Fibroblast of skin of scalp (primary cell): ENCODE measurements around the gene SAMD4B. TPM values are rescaled to one million over a fixed set of nuclear protein-coding genes. Genes with fewer than 3 reads are reported as not detected.
"Not testable (repeated sequence)": the region's sequence is repeated elsewhere in the genome, so short reads cannot be mapped to it uniquely, and the experiment has no call there.

Experiments used
- DNase-seq: peaks from one replicate; pipeline ENCODE4 v3.0.0-alpha.2; 2013
- polyA plus RNA-seq, 2 experiments: library from polyadenylated mRNA; unstranded; fragments of 120-200 nt; gene quantifications; one replicate each; pipeline ENCODE4 v1.2.1, GENCODE V29; 2013; ENCODE audit not compliant: insufficient read length in 2 of 2

Gene SAMD4B, protein sequence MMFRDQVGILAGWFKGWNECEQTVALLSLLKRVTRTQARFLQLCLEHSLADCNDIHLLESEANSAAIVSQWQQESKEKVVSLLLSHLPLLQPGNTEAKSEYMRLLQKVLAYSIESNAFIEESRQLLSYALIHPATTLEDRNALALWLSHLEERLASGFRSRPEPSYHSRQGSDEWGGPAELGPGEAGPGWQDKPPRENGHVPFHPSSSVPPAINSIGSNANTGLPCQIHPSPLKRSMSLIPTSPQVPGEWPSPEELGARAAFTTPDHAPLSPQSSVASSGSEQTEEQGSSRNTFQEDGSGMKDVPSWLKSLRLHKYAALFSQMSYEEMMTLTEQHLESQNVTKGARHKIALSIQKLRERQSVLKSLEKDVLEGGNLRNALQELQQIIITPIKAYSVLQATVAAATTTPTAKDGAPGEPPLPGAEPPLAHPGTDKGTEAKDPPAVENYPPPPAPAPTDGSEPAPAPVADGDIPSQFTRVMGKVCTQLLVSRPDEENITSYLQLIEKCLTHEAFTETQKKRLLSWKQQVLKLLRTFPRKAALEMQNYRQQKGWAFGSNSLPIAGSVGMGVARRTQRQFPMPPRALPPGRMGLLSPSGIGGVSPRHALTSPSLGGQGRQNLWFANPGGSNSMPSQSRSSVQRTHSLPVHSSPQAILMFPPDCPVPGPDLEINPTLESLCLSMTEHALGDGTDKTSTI
- 101 TPM for polyA plus RNA-seq (2013, experiment 1 of 2; ENCODE audit: insufficient read length)
- polyA plus RNA-seq (2013, experiment 2 of 2; ENCODE audit: insufficient read length) = 97.5 TPM

DNA sequence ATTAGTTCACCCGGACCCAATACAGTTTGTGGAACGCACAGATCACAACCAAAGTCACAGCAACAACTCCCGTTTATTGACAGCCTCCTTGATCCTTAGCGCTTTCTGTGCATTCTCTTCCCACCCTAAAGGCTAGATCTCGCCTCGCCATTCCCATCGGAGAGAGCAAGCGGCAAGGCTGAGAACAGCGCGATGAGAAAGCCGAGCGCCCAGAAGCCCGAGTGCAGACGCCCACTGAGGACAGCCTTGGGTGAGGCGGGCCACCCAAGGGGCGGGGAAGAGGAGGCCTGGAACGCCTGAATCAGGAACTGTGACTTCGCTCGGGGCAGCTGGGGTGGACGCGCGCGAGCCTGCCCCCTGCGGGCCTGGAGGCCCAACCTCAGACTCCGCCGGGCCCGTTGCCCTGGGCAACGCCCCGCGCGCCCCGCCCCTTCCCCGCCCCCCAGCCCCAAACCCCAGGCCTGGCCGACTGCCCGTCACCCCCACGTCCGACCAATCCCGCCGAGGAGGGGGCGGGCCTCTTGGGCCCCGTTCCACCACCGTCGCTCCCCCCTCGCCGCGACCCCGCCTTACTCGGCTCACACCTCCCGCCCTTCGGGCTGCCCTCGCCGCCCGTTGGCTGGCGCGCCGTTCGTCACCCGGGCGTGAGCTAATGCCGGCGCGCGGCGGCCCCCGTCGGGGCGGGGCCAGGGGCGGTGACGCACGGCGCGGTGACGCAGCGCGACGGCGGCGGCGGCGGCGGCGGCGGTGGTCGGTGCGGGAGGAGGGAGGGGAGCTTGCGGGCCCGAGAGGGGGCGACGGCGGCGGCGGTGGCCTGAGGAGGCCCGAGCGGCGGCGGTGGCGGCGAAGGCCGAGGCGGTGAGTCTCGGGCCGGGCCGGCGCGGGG, at the start of gene SAMD4B:
TSS of gene SAMD4B (plus strand) at position 703 of the 886 bp plus-strand sequence. CDS start 14,473 bp downstream, outside the sequence.
- peak; percentile 99 for DNase-seq

DNA sequence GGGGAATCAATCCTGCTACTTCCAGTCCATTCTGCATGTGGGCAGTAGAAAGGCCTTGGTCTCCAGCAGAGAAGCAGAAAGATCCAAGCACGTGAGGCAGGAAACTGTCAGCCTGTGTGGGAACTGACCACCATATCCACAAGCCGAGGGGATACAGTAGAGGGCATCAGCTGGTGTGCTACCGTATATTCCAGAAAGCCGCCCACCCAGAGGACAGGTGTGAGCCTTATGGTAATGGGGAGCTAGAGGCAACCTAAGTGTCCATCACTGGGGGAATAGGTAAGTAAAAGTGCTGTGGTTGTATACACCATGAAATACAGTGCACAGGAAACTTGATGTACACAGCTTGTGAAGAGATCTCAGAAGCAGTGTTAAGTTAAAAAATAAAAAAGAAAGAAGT, 48.8 kb upstream of the SAMD4B start:
- no peak for DNase-seq

DNA sequence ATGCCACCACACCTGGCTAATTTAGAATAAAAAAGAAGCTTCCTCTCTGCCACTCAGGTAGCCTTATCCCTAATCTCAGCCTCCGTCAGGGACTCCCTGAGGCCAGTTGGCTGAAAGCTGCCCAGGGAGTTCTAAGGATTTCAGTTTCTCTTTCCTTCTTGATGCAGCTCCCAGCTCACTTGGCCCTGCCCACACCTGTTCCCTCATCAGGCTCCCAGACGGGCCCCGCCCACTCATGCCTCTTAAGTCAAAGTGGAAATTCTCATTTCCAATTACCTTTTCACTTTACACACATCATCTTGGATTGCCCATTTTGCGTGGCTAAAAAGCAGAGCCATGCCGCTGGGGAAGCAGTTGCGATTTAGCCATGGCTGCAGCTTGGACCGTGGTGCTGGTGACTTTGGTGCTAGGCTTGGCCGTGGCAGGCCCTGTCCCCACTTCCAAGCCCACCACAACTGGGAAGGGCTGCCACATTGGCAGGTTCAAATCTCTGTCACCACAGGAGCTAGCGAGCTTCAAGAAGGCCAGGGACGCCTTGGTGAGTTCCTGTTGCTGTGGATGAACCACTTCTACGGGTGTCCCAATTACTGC, 46.1 kb upstream of the SAMD4B start, which contains the start of gene IFNL1:
TSS of gene IFNL1 (plus strand) at position 353 of the 591 bp plus-strand sequence. CDS start at position 368, 15 bp downstream.
- DNase-seq = no peak

DNA sequence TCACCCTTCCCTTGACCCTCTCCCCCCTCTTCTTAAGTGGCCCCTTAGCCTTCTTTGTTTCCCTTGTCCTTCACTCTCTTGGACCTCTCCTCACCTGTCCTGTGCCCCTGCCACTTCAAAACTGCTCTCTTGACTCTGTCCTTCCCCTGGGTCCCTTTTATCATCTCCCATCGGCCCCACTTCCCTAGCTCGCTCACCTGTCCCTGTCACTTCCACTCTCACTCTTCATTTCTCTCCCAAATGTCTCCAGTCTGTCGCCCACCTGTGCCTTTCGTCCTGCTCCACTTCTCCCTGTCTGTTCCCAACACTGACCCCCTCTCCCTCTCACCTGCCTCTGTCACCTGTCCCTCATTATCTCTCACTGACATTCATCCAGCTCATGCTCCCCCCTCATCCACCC, 45.3 kb upstream of the SAMD4B start:
- DNase-seq = no peak

DNA sequence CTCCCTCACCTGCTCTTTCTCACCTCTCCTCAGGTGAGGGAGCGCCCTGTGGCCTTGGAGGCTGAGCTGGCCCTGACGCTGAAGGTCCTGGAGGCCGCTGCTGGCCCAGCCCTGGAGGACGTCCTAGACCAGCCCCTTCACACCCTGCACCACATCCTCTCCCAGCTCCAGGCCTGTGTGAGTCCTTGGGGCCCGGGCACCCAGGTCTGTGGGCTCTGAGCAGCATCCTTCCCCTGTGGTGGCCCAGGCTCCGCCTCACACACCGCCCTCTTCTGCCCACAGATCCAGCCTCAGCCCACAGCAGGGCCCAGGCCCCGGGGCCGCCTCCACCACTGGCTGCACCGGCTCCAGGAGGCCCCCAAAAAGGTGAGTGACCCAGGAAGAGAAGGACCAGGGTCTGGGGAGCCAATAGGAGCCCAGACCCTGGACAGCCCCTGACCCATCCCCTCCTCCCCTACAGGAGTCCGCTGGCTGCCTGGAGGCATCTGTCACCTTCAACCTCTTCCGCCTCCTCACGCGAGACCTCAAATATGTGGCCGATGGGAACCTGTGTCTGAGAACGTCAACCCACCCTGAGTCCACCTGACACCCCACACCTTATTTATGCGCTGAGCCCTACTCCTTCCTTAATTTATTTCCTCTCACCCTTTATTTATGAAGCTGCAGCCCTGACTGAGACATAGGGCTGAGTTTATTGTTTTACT, 44.1 kb upstream of the SAMD4B start:
- DNase-seq = no peak

DNA sequence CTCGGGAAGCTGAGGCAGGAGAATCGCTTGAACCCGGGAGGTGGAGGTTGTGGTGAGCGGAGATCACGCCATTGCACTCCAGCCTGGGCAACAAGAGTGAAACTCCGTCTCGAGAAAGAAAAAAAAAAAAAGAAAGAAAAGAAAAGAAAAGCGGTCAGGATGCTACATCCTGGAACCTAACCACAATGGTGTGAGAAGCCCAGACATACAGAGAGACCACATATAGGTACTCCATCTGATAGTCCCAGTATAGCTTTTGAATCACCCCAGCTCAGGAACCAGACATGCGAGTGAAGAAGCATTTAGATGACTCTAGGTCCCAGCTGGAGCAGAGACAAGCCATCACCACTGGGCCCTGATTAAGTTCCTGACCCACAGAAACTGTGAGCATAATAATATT, 42.8 kb upstream of the SAMD4B start:
- DNase-seq = no peak

DNA sequence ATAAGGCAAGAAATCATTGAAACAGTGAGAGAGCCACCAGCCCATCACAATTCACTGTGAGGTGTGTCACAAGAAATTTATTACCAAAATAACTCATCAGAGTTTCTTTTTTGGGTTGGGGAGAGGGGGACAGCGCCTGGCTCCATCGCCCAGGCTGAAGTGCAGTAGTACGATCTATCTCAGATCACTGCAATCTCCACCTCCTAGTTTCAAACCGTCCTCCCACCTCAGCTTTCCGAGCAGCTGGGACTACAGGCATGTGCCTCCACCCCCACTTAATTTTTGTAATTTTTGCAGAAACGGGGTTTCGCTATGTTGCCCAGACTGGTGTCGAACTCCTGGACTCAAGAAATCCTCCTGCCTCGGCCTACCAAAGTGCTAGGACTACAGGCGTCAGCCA, 42.4 kb upstream of the SAMD4B start:
- no peak for DNase-seq

DNA sequence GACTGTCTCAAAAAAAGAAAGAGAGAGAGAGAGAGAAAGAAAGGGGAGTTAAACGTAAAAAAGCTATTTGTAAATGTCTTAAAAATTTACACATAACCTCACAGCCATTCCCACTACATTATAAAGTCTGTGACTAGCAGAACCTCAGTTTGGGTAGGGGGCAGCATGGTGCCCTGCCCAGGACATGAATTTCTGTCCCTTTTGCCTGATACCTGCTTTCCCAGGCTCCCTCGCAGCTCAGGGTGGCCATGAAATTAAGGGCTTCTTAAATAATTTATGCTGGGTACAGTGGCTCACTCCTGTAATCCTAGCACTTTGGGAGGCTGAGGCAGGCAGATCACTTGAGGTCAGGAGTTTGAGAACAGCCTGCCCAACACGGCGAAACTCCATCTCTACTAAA, 41.2 kb upstream of the SAMD4B start:
- no peak for DNase-seq

DNA sequence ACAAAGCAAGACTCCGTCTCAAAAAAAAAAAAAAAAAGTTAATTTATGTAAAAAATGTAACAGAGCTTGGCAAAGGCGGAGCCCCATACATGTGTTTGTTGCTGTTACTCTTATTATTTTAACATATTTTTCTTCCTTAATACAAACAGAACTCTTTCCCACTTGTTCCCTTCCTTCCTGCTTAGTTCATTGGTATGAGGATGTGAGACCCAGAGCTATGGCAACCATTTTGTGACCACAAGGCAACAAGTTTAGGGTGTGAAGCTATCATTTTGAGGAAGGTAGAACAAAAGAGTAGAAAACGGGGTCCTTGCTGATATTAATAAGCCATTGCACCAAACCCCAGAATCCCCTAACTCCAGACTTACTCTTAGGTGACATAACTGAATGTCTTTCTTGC, 40.7 kb upstream of the SAMD4B start:
- no peak for DNase-seq

DNA sequence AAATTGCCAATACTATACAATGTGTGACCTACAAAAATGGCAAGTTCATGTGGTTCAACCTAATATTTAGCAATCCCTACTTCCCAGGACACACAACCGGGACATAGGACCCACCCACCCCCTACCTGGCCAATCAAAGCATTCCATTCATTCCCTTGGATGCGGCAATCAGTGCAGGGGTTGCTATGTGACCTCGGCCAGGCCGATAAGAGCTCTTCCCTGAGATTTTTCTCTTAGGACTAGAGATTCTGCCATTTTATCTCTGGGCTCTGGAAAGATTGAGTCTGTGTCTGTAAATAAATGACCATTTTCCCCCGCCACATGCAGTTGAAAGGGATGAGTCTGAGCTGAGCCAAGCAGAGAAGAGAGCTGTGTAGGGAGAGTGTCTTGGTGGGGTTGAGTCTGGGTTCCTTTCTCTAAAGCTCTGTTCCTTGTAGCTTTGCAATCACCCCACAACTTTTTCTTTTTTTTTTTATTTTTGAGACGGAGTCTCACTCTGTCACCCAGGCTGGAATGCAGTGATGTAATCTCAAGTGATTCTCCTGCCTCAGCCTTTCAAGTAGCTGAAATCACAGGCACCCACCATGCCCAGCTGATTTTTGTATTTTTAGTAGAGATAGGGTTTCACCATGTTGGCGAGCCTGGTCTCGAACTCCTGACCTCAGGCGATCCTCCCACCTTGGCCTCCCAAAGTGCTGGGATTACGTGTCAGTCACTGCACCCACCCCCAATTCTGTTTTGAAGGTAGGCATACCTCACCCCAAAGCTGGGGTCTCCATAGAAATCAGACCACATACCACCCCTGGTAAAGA, 38.6 kb upstream of the SAMD4B start:
- DNase-seq = no peak

DNA sequence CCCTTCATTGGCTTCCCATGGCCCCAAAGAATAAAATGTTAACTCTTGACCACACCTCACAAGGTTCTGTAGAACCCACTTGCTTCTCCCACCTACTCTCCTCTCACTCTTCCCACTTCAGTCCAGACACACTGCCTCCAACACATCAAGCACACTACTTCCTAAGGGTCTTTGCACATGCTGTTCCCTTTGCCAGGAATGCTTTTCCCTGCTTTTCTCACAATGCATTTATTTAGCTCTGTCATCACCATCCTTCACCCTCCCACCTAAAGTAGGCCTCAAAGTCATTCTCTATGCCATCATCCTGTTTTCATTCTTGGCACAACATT, 38.1 kb upstream of the SAMD4B start:
- DNase-seq = no peak

DNA sequence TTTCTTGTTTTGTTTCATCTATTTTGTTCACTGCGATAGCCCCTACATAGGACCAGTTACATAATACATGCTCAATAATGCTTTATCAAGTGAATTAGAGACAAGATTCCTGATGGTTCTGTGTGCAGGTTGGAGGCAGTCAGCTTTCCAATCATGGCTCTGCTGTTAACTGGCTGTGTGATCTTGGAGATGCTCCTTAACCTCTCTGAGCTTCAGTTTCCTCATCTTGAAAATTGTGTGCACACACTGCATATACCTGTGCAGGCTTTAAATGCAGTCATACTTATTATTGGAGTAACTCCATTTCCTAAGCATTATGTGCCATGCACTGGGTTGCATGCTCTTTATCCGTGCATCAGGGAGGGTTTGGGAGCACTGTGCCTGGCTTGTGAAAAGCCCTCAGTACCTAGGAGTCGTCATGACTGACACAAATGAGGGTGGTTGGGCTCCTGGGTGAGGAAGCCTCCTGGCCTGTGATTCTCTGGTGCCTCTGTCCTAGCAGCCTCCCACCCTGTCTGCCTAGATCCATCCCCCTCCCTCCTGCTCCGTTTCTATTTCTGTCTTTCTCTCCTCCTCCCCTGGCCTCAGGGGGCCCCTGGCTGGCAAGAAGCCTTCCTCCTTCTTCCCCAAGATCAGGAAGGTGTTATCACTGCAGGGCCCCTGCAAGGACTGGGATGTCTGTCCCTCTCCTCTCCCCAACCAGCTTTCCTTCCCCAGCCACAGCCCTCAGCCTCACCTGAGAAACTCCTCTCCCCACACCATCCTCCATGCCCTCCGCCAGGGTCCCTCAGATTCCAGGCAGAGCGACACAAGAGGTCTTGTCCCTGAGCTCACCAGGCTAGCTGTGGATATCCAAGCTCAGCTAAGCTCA, 37.3 kb upstream of the SAMD4B start:
- no peak for DNase-seq

DNA sequence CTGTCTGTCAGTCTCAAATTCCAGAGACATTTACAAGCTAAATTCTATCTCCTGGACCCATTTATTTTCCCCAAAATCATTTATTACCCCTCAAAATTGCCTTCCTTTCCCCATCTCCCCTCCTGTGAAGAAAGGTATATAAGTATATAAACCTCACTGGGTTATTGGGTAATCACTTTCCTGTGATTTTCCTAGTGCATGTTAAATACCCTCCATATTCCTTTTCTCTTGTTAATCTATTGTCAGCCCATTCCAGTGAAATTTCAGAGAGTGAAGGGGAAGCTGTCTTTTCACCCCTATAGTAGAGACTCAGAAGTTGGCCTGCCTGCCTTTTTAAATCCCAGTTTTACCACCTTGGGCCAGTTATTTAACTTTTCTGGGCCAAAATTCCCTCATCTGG, 36.1 kb upstream of the SAMD4B start:
- DNase-seq = no peak

DNA sequence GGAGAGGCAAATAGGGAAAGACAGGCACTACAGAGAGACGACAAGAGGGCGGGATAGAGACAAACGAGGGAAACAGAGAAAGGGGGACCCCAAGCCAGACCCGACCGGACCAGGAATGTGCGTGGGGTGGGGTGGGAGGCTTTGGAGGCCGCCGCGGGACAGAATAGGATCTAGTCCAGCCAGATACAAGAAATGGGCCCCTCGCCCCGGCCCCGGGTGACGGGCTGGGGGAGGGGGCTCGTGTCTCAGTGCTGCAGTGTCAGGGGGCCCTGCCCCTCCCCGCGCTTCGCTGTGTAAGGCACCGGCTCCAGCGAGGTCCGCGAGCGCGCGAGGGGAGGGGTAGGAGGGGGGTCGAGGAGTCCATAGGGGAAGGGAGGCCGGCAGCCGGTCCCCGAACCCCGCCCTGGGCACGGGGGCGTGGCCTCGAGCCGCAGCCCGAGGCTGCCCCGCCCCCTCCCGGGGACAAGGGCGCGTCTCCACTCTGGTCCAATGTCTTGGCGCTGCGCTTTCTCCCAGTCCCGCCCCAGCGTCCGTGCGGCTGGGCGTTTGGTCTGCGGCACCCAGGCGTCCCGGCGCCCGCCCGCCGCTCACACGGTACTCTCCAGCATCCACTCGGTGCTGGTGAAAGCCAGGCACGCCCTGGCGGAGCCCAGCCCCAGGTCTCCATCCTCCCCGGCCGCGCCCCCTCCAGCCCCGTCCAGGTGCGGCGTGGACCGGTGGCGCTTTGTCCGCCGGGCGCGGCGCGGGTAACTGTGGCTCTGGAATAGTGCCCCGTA, 35.0 kb upstream of the SAMD4B start:
- DNase-seq = no peak

DNA sequence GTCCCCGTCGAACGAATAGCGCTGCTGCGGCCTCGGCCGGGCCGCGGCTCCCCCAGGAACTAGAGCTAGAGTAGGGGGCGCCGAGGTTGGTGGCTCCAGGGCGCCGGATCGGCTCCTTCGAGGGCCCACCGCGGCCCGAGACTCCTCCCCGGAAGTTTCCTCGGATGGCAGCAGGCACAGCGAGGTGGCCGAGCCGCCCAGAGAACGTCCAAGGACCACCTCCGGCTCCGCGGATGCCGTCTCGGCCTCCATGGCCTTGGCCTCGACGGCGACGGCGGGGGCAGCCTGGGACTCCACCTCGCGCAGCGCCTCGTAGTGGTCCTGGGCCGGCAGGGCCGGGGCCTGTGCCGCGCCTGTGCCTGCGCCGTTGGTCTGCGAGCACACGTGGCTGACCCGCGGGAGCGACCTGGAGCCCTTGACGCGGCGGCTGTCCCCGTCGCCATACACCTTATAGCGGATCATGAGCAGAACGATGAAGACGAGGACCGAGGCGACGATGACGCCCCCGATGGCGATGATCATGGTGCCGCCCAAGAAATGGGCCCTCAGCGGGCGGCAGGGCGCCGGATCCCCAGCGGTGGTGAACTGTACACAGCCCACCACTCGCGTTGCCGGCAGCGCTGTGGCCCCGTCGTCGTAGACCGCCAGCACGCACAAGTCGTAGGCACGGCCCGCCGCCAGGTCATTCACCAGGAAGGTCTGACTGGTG, 34.2 kb upstream of the SAMD4B start:
- DNase-seq = no peak

DNA sequence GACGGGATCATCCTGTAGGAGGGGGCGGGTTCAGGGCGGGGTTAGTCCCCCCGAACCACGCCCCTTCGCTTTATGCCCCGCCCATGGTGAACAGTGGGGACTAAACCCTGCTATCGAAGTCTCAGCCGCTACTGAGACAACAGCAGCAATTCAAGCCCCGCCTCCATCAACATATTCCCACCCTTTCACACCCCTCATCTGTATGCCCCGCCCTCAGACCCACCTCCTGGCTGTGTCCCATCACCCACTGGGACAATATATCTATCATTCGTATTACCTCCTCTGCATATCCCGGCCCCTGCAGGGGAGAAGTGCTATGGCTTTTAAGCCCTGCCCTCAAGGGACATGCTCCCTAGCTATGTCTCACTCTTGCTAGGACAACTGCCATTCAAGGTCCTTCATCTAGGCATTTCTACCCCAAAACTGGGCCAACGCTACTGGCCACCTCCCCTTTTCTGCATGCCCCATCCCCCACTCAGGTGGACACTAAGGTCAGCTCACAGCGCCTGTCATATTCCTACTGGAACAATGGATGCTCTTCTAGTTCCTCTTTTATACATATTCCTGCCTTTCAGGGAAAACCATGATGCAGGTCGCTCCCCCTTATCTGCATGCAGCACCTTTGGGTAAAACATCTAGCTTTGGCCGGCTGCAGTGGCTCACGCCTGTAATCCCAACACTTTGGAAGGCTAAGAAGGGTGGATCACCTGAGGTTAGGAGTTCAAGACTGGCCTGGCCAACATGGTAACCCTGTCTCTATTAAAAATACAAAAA, 33.5 kb upstream of the SAMD4B start:
- no peak for DNase-seq

DNA sequence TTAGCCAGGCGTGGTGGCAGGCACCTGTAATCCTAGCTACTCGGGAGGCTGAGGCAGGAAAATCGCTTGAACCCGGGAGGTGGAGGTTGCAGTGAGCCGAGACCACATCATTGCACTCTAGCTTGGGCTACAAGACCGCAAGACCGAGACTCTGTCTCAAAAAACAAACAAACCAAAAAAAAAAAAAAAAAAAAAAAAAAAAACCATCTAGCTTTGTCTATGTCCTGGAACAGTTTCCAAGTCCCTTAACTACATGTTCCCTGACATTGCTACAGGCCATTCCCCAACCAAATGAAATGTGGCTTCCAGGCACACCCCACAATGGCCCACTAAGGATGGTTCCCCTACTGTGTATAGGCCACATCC, 32.9 kb upstream of the SAMD4B start:
- DNase-seq = not testable (repeated sequence)
